Measurements from ENCODE around the gene DNAJB2. TPM values are rescaled to one million over a fixed set of nuclear protein-coding genes. Genes with fewer than 3 reads are reported as not detected.

DNAJB2 gene
- polyA plus RNA-seq, 3 donors: 1.7 to 55.4 (median 1.9) TPM

DNA sequence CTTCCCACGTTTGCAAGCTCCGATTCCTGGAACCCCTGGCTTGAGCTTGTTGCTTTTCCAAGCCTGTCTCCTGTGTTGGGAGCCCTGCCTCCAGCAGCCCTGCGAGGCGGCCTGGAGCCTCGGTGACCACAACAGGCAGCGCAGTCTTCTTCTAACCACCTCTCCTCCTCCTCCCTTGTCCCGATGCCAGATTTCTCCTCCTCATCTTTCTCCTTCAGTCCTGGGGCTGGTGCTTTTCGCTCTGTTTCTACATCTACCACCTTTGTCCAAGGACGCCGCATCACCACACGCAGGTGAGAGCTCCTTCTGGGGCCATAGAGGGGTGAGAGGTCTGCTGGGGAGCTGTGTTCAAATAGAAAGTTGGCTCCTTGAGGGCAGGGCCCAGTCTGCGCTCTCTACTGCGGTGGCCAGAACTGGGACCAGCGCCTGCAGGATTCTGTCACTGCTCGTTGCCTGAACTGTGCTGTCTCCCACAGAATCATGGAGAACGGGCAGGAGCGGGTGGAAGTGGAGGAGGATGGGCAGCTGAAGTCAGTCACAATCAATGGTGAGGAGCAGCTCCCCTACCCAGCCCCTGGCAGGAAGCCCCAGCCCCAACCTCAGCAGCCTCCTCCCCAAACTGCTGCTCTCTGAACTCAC, 3.9 kb downstream of the DNAJB2 start:
- no peaks in the 10 kb centered on the region for H3K27me3 ChIP-seq (ENCODE audit: control insufficient read depth in 2 of 2, insufficient read depth in 2 of 2, low read length in 2 of 2)
- no peak for DNase-seq
- peaks cover 58 to 62% of the 10 kb centered on the region in 2 donors for H3K36me3 Mint-ChIP-seq
- no peaks in the 10 kb centered on the region for H3K9me3 ChIP-seq (replicated peaks in 1 of 2; ENCODE audit: control insufficient read depth in 1 of 2, insufficient read depth in 1 of 2, low read length in 2 of 2)
- no peak overlapping the region for H3K4me2 ChIP-seq (replicated peaks; ENCODE audit: extremely low read depth, low read length, poor library complexity, severe bottlenecking)
- intact Hi-C loops (cut with micrococcal nuclease): no loop called here
- H3K4me1 Mint-ChIP-seq: peaks cover 21% of the 10 kb centered on the region
- H4K20me1 ChIP-seq (ENCODE audit: insufficient read depth, low read length): peaks cover 5% of the 10 kb centered on the region
- peaks cover 0 to 2% (median 0%) of the 10 kb centered on the region in 7 donors for H3K9me3 Mint-ChIP-seq
- H3K4me1 ChIP-seq (ENCODE audit: control insufficient read depth in 1 of 2, insufficient read depth in 2 of 2, low read length in 2 of 2): peaks cover 17 to 23% of the 10 kb centered on the region in 2 donors
- H3K4me3 Mint-ChIP-seq: no peak overlapping the region
- H3K27ac Mint-ChIP-seq: peak overlapping the region in 5 of 7 donors; percentile 2 to 71 (median 27)
- H3K9ac ChIP-seq (ENCODE audit: insufficient read depth, low read length, poor library complexity, severe bottlenecking): no peak overlapping the region
- WGBS (ENCODE audit: insufficient coverage): 100% methylated on average over 9 of the region's 17 CpGs
- peaks cover 5% of the 10 kb centered on the region for H3K79me2 ChIP-seq (ENCODE audit: insufficient read depth, low read length)
- H3K4me3 ChIP-seq (replicated peaks in 1 of 3; ENCODE audit: low read depth in 2 of 3, low read length in 3 of 3): no peak overlapping the region
- peaks cover 0 to 4% (median 2%) of the 10 kb centered on the region in 3 donors for H3K27me3 Mint-ChIP-seq (ENCODE audit: low read depth in 3 of 3)
- peak overlapping the region in 1 of 2 donors; percentile 41 for H3K27ac ChIP-seq (ENCODE audit: low read depth in 1 of 2, low read length in 2 of 2)
- H2AFZ ChIP-seq (ENCODE audit: insufficient read depth, low read depth, low read length, poor library complexity, severe bottlenecking): no peak overlapping the region
- H3K36me3 ChIP-seq (replicated peaks in 1 of 2; ENCODE audit: control insufficient read depth in 1 of 2, insufficient read depth in 2 of 2, low read length in 2 of 2): peaks cover 49 to 56% of the 10 kb centered on the region in 2 donors
- TF ChIP-seq, protein P1, sequence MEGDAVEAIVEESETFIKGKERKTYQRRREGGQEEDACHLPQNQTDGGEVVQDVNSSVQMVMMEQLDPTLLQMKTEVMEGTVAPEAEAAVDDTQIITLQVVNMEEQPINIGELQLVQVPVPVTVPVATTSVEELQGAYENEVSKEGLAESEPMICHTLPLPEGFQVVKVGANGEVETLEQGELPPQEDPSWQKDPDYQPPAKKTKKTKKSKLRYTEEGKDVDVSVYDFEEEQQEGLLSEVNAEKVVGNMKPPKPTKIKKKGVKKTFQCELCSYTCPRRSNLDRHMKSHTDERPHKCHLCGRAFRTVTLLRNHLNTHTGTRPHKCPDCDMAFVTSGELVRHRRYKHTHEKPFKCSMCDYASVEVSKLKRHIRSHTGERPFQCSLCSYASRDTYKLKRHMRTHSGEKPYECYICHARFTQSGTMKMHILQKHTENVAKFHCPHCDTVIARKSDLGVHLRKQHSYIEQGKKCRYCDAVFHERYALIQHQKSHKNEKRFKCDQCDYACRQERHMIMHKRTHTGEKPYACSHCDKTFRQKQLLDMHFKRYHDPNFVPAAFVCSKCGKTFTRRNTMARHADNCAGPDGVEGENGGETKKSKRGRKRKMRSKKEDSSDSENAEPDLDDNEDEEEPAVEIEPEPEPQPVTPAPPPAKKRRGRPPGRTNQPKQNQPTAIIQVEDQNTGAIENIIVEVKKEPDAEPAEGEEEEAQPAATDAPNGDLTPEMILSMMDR (IDR thresholded peaks at IDR 0.05): no peak

DNA sequence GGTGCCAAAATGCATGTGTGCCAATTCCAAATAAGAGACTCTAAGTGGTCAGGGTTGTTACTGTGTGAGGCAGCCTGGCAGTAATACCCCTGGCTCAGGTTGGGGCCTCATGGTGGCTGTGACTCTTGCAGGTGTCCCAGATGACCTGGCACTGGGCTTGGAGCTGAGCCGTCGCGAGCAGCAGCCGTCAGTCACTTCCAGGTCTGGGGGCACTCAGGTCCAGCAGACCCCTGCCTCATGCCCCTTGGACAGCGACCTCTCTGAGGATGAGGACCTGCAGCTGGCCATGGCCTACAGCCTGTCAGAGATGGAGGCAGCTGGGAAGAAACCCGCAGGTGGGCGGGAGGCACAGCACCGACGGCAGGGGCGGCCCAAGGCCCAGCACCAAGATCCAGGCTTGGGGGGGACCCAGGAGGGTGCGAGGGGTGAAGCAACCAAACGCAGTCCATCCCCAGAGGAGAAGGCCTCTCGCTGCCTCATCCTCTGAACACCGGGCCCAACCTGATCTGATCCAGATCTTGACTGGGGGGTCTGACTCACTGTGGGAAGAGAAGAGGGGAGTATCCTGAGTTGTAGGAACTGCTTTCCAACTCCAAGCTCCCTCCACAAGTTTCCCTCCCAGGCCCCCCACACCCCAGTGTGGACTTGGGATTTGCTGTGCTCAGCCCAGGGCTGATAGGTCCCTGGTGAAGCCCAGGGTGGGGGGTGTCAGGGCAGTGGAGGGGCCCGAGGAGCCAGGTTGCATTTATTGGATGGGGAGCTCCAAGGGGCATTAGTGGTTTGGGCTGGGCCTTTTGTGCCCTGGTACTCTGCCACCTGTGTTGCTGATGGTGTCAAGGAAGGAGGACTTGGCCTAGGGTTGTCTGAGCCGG, 5.6 kb downstream of the DNAJB2 start:
- intact Hi-C loops (cut with micrococcal nuclease): no loop called here

More for the DNA sequence above, 5.6 kb downstream of the DNAJB2 start:
- H2AFZ ChIP-seq (ENCODE audit: insufficient read depth, low read depth, low read length, poor library complexity, severe bottlenecking): no peak overlapping the region
- Mint-ChIP-seq H3K27me3 (ENCODE audit: low read depth in 3 of 3) (peaks cover 0 to 2% (median 0%) of the 10 kb centered on the region in 3 donors), H3K4me3 (no peak overlapping the region), H3K27ac (no peak overlapping the region), H3K36me3 (peaks cover 58 to 62% of the 10 kb centered on the region in 2 donors), H3K9me3 (peaks cover 0 to 2% (median 0%) of the 10 kb centered on the region in 7 donors), H3K4me1 (peaks cover 12% of the 10 kb centered on the region)
- H3K79me2 ChIP-seq (ENCODE audit: insufficient read depth, low read length): peaks cover 5% of the 10 kb centered on the region
- H3K36me3 ChIP-seq (replicated peaks in 1 of 2; ENCODE audit: control insufficient read depth in 1 of 2, insufficient read depth in 2 of 2, low read length in 2 of 2): peaks cover 49 to 56% of the 10 kb centered on the region in 2 donors
- no peak overlapping the region for H3K9ac ChIP-seq (ENCODE audit: insufficient read depth, low read length, poor library complexity, severe bottlenecking)
- 97% methylated on average over 13 of the region's 16 CpGs for WGBS (ENCODE audit: insufficient coverage)
- H4K20me1 ChIP-seq (ENCODE audit: insufficient read depth, low read length): peaks cover 5% of the 10 kb centered on the region
- H3K27ac ChIP-seq (ENCODE audit: low read depth in 1 of 2, low read length in 2 of 2): no peak overlapping the region
- no peaks in the 10 kb centered on the region for H3K27me3 ChIP-seq (ENCODE audit: control insufficient read depth in 2 of 2, insufficient read depth in 2 of 2, low read length in 2 of 2)
- H3K9me3 ChIP-seq (replicated peaks in 1 of 2; ENCODE audit: control insufficient read depth in 1 of 2, insufficient read depth in 1 of 2, low read length in 2 of 2): no peaks in the 10 kb centered on the region
- no peak for DNase-seq
- H3K4me2 ChIP-seq (replicated peaks; ENCODE audit: extremely low read depth, low read length, poor library complexity, severe bottlenecking): no peak overlapping the region
- H3K4me1 ChIP-seq (ENCODE audit: control insufficient read depth in 1 of 2, insufficient read depth in 2 of 2, low read length in 2 of 2): peaks cover 7 to 11% of the 10 kb centered on the region in 2 donors
- H3K4me3 ChIP-seq (replicated peaks in 1 of 3; ENCODE audit: low read depth in 2 of 3, low read length in 3 of 3): no peak overlapping the region
- TF ChIP-seq, protein P1 (IDR thresholded peaks at IDR 0.05): no peak

Data from CD14-positive monocyte (primary cell).